ENCODE data around the gene IL37.

DNA sequence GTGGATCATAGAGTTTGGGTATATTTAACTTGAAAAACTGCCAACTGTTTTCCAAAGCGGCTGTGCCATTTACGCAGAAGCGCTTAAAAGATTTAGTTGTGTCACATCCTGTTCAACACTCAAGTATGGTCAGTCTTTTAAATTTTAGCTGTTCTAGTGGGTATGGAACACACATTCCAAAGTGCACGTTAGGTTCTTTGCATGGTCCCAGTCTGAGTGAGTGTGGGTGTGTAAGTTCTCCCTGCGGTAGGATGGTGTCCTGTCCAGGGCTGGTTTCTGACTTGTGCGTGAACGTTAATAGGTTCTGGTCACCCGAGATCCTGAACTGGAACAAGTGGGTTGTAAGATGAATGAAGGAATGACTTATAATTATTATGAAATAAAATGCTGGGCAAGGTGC, 38.5 kb downstream of the IL37 start:
- TF ChIP-seq, protein P1, sequence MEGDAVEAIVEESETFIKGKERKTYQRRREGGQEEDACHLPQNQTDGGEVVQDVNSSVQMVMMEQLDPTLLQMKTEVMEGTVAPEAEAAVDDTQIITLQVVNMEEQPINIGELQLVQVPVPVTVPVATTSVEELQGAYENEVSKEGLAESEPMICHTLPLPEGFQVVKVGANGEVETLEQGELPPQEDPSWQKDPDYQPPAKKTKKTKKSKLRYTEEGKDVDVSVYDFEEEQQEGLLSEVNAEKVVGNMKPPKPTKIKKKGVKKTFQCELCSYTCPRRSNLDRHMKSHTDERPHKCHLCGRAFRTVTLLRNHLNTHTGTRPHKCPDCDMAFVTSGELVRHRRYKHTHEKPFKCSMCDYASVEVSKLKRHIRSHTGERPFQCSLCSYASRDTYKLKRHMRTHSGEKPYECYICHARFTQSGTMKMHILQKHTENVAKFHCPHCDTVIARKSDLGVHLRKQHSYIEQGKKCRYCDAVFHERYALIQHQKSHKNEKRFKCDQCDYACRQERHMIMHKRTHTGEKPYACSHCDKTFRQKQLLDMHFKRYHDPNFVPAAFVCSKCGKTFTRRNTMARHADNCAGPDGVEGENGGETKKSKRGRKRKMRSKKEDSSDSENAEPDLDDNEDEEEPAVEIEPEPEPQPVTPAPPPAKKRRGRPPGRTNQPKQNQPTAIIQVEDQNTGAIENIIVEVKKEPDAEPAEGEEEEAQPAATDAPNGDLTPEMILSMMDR (IDR thresholded peaks at IDR 0.05) = no peak
- no peak for TF ChIP-seq POLR2A (IDR thresholded peaks at IDR 0.05)
- no peak for TF ChIP-seq POLR2AphosphoS5 (IDR thresholded peaks at IDR 0.05)
